Measurements from ENCODE around the gene MDGA2. TPM values are rescaled to one million over a fixed set of nuclear protein-coding genes. Genes with fewer than 3 reads are reported as not detected.

MDGA2 gene
- total RNA-seq, 6 experiments from 2014 or later = 0.17 to 0.53 (median 0.27) TPM; not detected in 3

DNA sequence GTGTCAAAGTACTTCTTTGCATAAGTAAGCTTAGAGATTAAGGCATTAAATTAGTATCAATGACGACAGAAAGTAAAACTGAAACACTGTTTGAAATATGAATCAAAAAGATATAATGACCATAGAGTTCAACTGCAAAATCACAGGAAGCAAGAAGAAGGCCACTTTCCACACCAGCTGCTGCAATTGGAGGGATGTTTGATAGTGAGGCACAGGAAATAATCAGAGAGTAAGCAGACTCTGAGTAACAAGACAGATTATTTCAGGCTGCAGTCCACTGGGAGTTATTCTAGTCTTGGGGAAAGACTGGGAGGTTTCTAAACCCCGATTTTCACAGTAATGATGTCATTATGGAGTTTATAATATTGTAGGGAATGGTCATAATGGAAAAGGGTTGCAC lies 12.9 kb downstream of the MDGA2 start:
- H3K27ac ChIP-seq = no peak overlapping the region
- intact Hi-C loops (cut with DNase I) = no loop called here
- no peaks in the 10 kb centered on the region for H3K4me1 ChIP-seq
- H3K9me3 ChIP-seq = no peaks in the 10 kb centered on the region
- H3K4me3 ChIP-seq = no peak overlapping the region
- no peak for DNase-seq
- TF ChIP-seq, protein P1, sequence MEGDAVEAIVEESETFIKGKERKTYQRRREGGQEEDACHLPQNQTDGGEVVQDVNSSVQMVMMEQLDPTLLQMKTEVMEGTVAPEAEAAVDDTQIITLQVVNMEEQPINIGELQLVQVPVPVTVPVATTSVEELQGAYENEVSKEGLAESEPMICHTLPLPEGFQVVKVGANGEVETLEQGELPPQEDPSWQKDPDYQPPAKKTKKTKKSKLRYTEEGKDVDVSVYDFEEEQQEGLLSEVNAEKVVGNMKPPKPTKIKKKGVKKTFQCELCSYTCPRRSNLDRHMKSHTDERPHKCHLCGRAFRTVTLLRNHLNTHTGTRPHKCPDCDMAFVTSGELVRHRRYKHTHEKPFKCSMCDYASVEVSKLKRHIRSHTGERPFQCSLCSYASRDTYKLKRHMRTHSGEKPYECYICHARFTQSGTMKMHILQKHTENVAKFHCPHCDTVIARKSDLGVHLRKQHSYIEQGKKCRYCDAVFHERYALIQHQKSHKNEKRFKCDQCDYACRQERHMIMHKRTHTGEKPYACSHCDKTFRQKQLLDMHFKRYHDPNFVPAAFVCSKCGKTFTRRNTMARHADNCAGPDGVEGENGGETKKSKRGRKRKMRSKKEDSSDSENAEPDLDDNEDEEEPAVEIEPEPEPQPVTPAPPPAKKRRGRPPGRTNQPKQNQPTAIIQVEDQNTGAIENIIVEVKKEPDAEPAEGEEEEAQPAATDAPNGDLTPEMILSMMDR (IDR thresholded peaks at IDR 0.05) = no peak
- TF ChIP-seq POLR2A (IDR thresholded peaks at IDR 0.05) = no peak
- no peaks in the 10 kb centered on the region for H3K36me3 ChIP-seq
- no peaks in the 10 kb centered on the region for H3K27me3 ChIP-seq
- 26% methylated on average over 2 of the region's 2 CpGs for whole genome bisulfite sequencing (ENCODE audit: insufficient coverage, low coverage, low lambda C conversion rate, missing lambda C conversion rate)
- no peak for ATAC-seq

DNA sequence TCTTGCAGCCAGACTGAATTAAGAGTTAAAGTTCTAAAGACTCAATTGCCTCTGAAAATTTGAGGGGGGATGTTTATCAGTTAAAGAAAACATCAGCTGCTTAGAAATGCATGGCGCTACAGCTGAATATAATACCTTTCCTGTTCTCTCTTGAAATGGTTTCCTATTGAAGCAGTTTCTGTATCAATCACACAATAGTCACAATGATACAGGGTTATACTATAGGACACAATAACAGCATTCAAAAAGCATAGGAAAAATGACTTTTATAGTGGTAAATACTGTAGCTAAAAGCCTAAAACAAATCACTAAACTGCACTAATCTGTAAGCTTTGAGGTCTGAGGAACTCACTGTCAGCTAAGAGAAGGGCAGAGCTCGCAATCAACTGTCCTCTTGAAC lies 15.2 kb downstream of the MDGA2 start:
- DNase-seq = no peak
- Histone ChIP-seq H3K9me3 (no peaks in the 10 kb centered on the region), H3K27ac (no peak overlapping the region), H3K27me3 (no peaks in the 10 kb centered on the region), H3K36me3 (no peaks in the 10 kb centered on the region), H3K4me1 (no peaks in the 10 kb centered on the region), H3K4me3 (no peak overlapping the region)
- intact Hi-C loops (cut with DNase I) = no loop called here
- WGBS (ENCODE audit: insufficient coverage, low coverage, low lambda C conversion rate, missing lambda C conversion rate) = 43% methylated on average over 2 of the region's 2 CpGs
- no peak for ATAC-seq
- TF ChIP-seq, protein P1 (IDR thresholded peaks at IDR 0.05) = no peak
- TF ChIP-seq POLR2A (IDR thresholded peaks at IDR 0.05) = no peak

DNA sequence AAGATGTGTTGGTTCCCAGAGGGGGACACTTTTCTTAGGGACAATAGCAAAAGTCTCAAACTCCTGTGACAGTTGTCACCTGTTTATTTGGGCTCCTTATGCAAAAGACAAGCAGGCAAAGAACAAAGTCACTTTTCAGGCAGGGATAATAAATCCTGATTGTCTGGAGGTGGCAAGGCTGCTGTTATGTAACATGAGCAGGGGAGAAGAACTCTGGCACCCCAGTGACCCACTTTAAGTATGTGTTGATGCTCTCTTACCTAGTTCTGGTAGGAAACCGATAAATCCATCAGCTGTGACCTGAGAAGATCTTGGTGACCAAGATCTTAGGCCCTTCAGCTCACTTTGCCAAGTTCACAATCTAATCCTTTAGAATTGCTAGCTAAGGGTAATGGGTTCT lies 17.4 kb downstream of the MDGA2 start:
- intact Hi-C loops (cut with DNase I) = no loop called here
- Histone ChIP-seq H3K27ac (no peak overlapping the region), H3K4me3 (no peak overlapping the region), H3K4me1 (no peaks in the 10 kb centered on the region), H3K36me3 (no peaks in the 10 kb centered on the region), H3K27me3 (no peaks in the 10 kb centered on the region), H3K9me3 (no peaks in the 10 kb centered on the region)
- ATAC-seq = no peak
- no peak for DNase-seq
- 55% methylated on average over 1 of the region's 1 CpG for WGBS (ENCODE audit: insufficient coverage, low coverage, low lambda C conversion rate, missing lambda C conversion rate)
- TF ChIP-seq, protein P1 (IDR thresholded peaks at IDR 0.05) = no peak
- no peak for TF ChIP-seq POLR2A (IDR thresholded peaks at IDR 0.05)

DNA sequence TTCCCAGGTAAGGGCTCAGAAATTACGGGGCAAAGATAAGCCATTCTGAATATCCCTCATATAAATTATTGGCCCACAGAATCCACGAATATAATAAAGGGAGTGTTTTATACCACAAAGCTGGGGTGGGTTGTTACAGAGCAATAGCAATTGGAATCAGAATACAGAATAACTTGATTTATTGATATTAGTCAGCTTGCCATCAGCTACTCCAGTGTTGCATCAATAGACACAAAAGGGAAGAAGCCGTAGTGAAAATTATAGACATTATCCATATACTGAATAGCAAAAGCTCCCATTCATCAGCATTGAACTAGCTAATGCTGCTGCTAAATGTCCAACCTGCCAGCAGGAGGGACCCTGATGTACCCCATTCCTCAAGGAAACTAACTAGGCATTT lies 18.3 kb downstream of the MDGA2 start:
- Histone ChIP-seq H3K9me3 (no peaks in the 10 kb centered on the region), H3K4me3 (no peak overlapping the region), H3K27me3 (no peaks in the 10 kb centered on the region), H3K36me3 (no peaks in the 10 kb centered on the region), H3K4me1 (no peaks in the 10 kb centered on the region), H3K27ac (no peak overlapping the region)
- no peak for TF ChIP-seq POLR2A (IDR thresholded peaks at IDR 0.05)
- TF ChIP-seq, protein P1 (IDR thresholded peaks at IDR 0.05) = no peak
- DNase-seq (no peak), ATAC-seq (no peak)
- 60% methylated on average over 3 of the region's 3 CpGs for WGBS (ENCODE audit: insufficient coverage, low coverage, low lambda C conversion rate, missing lambda C conversion rate)
- intact Hi-C loops (cut with DNase I) = no loop called here

DNA sequence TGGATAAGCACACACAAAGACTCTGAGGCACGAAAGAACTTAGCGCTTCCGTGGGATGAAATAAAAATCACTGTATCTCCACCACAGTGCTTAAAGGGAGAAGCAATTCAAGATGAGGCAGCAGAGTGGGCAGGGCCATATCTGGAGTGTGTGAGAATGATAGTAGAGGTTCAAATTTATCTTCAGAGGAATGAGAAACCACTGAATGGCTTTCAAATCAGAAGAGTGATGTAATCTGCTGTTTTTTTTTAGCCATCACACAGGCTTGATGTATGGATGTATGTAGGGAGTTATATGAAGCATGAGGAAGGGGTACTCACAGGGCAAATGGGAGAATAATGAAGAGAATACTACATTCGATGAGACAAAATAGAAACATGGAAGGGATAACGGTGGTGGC lies 24.1 kb downstream of the MDGA2 start:
- ATAC-seq (no peak), DNase-seq (no peak)
- WGBS (ENCODE audit: insufficient coverage, low coverage, low lambda C conversion rate, missing lambda C conversion rate) = 59% methylated on average over 5 of the region's 5 CpGs
- Histone ChIP-seq H3K27ac (no peak overlapping the region), H3K27me3 (no peaks in the 10 kb centered on the region), H3K36me3 (no peaks in the 10 kb centered on the region), H3K4me1 (no peaks in the 10 kb centered on the region), H3K9me3 (no peaks in the 10 kb centered on the region), H3K4me3 (no peak overlapping the region)
- TF ChIP-seq, protein P1 (IDR thresholded peaks at IDR 0.05) = no peak
- TF ChIP-seq POLR2A (IDR thresholded peaks at IDR 0.05) = no peak
- intact Hi-C loops (cut with DNase I) = no loop called here

All from right lobe of liver (tissue), 6 donors.